Measurements from ENCODE around the gene ACP2. TPM values are rescaled to one million over a fixed set of nuclear protein-coding genes. Genes with fewer than 3 reads are reported as not detected.

Gene ACP2
- total and polyA plus RNA-seq, 4 donors = 40.3 to 94.4 (median 79.3) TPM

- TF ChIP-seq REST (IDR thresholded peaks at IDR 0.05) = no peak
Observed at GRCh38 chr11:47261291-47261800, 12.7 kb upstream of the ACP2 start (continued).

- H3K9me3 ChIP-seq (ENCODE audit: control insufficient read depth in 4 of 4, low read length in 3 of 4) = no peaks in the 10 kb centered on the region
- no peak overlapping the region for H3K27ac ChIP-seq (ENCODE audit: low read depth in 1 of 2, low read length in 2 of 2)
- no peak overlapping the region for H3K9ac ChIP-seq (ENCODE audit: low read depth in 1 of 2, low read length in 2 of 2)
- 93% methylated on average over 19 of the region's 19 CpGs for WGBS
- peaks cover 0 to 12% (median 7%) of the 10 kb centered on the region in 4 donors for H3K36me3 ChIP-seq (ENCODE audit: control insufficient read depth in 4 of 4, insufficient read depth in 3 of 4, low read depth in 1 of 4, low read length in 3 of 4)
- peaks cover 7 to 38% (median 26%) of the 10 kb centered on the region in 4 donors for H3K4me1 ChIP-seq (ENCODE audit: control insufficient read depth in 4 of 4, insufficient read depth in 4 of 4, low read length in 3 of 4)
- no peak overlapping the region for H3K4me3 ChIP-seq (ENCODE audit: low read depth in 1 of 3, low read length in 3 of 3)
- H3K27me3 ChIP-seq (ENCODE audit: control insufficient read depth in 4 of 4, insufficient read depth in 4 of 4, low read length in 3 of 4) = no peaks in the 10 kb centered on the region
- TF ChIP-seq ZBTB33 (IDR thresholded peaks at IDR 0.05) (no peak), RXRA (IDR thresholded peaks at IDR 0.05) (no peak), EGR1 (IDR thresholded peaks at IDR 0.05; ENCODE audit: low read depth in 2 of 2) (no peak), GABPA (IDR thresholded peaks at IDR 0.05 in 1 of 2, conservative IDR thresholded peaks at IDR 0.05 in 1 of 2) (no peak), ATF3 (IDR thresholded peaks at IDR 0.05) (no peak), RAD21 (IDR thresholded peaks at IDR 0.05) (no peak), MAX (IDR thresholded peaks at IDR 0.05) (no peak), TAF1 (conservative IDR thresholded peaks at IDR 0.05) (no peak), FOXA2 (IDR thresholded peaks at IDR 0.05) (no peak), YY1 (IDR thresholded peaks at IDR 0.05) (no peak), HNF4A (conservative IDR thresholded peaks at IDR 0.05) (no peak), HNF4G (IDR thresholded peaks at IDR 0.05) (no peak), FOXA1 (IDR thresholded peaks at IDR 0.05) (no peak)
- no peak for DNase-seq (ENCODE audit: low spot score)
Observed at GRCh38 chr11:47260366-47260765, 11.8 kb upstream of the ACP2 start.

GRCh38 chr11:47259232-47259977 lies 10.8 kb upstream of the ACP2 start:
- no peak for DNase-seq (ENCODE audit: low spot score)
- peak overlapping the region in 1 of 2 donors; percentile 21 for H3K9ac ChIP-seq (ENCODE audit: low read depth in 1 of 2, low read length in 2 of 2)
- TF ChIP-seq REST (IDR thresholded peaks at IDR 0.05) = no peak
- peak; percentile 92 to 94 for TF ChIP-seq RAD21 (IDR thresholded peaks at IDR 0.05)
- TF ChIP-seq CTCF (IDR thresholded peaks at IDR 0.05; ENCODE audit: low read depth, low read length, missing input control) = peak; percentile 61
- TF ChIP-seq HNF4G (IDR thresholded peaks at IDR 0.05) = no peak
- no peak for TF ChIP-seq JUND (IDR thresholded peaks at IDR 0.05)
- H3K9me3 ChIP-seq (ENCODE audit: control insufficient read depth in 4 of 4, low read length in 3 of 4) = no peaks in the 10 kb centered on the region
- peak overlapping the region in 1 of 2 donors; percentile 25 for H3K27ac ChIP-seq (ENCODE audit: low read depth in 1 of 2, low read length in 2 of 2)
- no peaks in the 10 kb centered on the region for H3K27me3 ChIP-seq (ENCODE audit: control insufficient read depth in 4 of 4, insufficient read depth in 4 of 4, low read length in 3 of 4)
- peaks cover 0 to 12% (median 7%) of the 10 kb centered on the region in 4 donors for H3K36me3 ChIP-seq (ENCODE audit: control insufficient read depth in 4 of 4, insufficient read depth in 3 of 4, low read depth in 1 of 4, low read length in 3 of 4)
- 39% methylated on average over 10 of the region's 10 CpGs for WGBS
- H3K4me1 ChIP-seq (ENCODE audit: control insufficient read depth in 4 of 4, insufficient read depth in 4 of 4, low read length in 3 of 4) = peaks cover 14 to 48% (median 35%) of the 10 kb centered on the region in 4 donors
- no peak overlapping the region for H3K4me3 ChIP-seq (ENCODE audit: low read depth in 1 of 3, low read length in 3 of 3)
